HG03457 (cell line): ENCODE results near the gene CIROP.

ENCODE experiments used
- ATAC-seq: cut with Tn5 transposase; IDR thresholded peaks from one replicate; pipeline ENCODE4 v1.9.1; 2021; ENCODE audit warnings: moderate number of reproducible peaks; ENCODE audit not compliant: unreplicated experiment

The CIROP gene

GRCh38 chr14:23132970-23133369 is 28.2 kb upstream of the CIROP start:
- ATAC-seq = no peak

- ATAC-seq = no peak
Measured at GRCh38 chr14:23131482-23131881, 26.7 kb upstream of the CIROP start.

GRCh38 chr14:23130871-23131270 is 26.1 kb upstream of the CIROP start:
- ATAC-seq = no peak

DNA sequence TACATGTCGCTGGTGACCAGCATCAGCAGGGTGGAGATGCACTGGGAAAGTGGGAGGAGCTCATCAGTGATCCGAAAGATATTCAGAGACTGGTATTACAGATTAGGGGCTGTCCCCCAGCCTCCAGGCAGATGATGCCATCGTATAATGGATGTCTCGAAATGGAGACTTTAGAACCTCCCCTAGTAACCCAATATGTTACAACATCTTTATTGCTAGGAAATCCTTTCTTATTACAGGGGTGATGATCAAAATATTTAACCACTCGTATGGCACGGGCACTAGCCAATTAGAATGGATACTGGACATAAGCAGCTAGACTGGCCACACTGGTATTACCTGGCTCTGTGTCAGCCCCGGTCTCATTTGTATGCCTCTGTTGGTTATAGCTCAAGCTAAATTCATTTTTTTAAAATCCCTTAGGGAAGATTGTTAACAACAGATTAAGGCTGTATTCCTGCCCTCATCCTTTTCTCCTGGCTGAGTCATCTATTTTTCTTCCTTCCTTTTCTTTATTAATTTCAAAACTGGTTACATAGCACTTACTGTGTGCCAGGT is 25.0 kb upstream of the CIROP start:
- ATAC-seq = no peak

- no peak for ATAC-seq
Measured at GRCh38 chr14:23128969-23129758, 24.4 kb upstream of the CIROP start.

DNA sequence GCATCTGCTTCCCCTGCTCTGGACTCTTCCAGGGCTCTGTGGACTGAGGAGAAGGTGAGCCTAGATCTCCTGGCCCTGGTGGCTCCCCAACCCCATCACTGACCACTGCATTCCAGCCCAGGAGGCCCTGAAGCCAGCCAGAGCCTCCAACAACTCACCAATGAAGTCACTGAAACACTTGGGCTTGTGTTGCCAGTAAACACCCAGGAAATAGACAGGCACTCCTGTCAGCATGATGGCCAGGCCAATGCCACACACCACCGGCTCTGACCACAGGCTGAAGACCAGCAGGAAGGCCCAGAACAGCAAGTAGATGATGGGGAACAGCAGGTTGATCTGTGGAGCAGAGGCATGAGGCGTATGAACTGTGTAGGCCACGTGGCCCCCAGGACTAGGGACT is 23.1 kb upstream of the CIROP start:
- no peak for ATAC-seq

GRCh38 chr14:23126548-23127278 is 21.9 kb upstream of the CIROP start:
- no peak for ATAC-seq

DNA sequence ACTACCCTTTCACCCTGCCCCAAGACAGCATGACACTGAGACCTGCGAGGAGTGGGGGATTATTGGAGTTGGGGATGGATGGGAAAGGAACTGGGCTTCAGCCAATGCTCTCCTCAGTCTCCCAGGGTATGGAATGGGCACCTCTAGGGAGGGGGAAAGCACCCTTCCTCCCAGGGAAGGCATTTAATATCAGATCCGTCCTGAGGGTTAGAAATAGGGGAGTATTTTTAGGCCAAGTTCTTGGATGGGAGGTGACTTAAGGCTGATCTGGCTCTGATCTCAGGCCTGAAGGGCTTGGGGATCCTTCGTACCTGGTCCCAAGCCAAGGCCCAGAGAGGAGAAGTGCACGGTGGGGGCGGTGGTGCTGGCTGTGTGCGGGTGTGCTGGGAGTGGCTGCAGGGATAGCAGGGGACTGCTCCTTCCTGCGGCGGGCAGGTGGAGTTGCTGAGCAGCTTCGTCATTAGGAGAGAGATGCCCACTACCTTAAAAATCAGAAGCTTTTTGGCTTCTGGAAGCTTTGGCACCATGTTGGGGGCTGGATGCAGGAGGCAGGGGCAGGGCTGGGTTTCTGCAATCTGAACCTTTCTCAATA is 21.2 kb upstream of the CIROP start:
- no peak for ATAC-seq

- no peak for ATAC-seq
Measured at GRCh38 chr14:23125011-23125410, 20.2 kb upstream of the CIROP start.

- ATAC-seq = no peak
Measured at GRCh38 chr14:23124337-23124954, 19.7 kb upstream of the CIROP start.

GRCh38 chr14:23123419-23123818 is 18.6 kb upstream of the CIROP start:
- no peak for ATAC-seq

GRCh38 chr14:23122086-23122485 is 17.3 kb upstream of the CIROP start:
- ATAC-seq = no peak

DNA sequence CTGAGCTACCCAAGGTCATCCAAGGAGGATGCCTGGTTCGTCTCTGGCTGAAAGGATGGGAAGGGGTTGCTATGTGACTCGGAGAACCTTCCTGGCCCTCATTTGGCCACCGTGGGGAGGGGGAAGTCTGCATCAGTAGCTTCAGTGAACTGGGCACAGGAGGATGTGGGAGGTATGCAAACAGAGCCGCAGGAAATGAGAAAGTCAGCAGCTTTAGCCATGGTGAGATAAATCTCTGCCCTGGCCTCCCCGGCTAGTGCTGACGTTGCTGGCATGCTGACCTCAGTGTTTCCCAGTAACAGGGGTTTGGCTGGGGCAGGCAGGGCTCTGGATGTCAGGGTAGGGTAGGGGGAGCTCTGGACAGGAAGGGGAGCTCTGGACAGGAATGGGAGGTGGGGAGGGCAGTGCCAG is 16.6 kb upstream of the CIROP start:
- no peak for ATAC-seq

GRCh38 chr14:23120541-23121251 is 15.9 kb upstream of the CIROP start:
- ATAC-seq = peak; percentile 53

DNA sequence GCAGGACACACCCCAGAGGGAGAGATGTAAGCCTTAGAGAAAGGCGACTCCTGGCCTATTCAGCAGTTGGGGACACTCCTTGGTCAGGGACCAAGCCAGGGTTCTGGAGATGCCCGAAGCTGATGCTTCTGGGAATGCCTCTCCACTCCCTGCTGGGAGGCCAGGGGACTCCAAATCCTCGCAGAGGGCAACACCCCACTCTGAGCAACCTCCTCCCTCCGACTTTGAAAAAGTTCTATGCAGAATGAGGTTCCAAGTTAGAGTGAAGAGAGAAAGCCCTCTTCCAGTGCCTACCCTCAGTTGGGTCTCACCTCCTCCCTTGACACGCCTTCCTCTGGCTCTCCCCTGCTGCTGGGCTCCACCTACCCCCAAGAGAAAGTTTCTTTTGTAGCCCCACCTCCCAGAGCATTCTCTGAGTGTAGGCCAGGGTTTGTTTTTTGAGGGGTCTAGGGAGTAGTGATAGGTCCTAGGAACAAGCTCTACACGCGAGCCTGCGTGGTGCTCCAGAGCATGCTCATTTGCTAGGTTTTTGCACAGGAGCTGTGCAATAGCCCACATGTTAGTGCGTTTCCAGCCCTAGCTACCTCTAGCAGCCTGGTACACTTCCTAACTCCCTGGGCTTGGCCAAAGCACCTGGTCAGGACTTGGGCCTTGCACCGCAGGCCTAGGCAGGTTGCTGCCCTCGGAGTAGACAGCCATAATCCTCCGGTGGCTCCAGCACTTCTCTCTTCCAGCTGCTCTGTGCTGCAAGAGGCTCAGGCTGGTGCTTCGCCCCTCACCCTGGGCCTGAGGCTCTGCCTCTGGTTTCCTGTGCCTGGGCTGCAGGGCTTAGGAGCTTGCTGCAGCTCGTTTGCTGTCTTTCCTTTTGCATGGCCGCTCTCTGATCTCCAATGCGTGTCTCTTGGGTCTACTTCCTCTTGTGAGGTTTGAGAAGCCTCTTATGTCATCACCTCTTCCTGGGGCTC is 14.9 kb upstream of the CIROP start:
- ATAC-seq = no peak

DNA sequence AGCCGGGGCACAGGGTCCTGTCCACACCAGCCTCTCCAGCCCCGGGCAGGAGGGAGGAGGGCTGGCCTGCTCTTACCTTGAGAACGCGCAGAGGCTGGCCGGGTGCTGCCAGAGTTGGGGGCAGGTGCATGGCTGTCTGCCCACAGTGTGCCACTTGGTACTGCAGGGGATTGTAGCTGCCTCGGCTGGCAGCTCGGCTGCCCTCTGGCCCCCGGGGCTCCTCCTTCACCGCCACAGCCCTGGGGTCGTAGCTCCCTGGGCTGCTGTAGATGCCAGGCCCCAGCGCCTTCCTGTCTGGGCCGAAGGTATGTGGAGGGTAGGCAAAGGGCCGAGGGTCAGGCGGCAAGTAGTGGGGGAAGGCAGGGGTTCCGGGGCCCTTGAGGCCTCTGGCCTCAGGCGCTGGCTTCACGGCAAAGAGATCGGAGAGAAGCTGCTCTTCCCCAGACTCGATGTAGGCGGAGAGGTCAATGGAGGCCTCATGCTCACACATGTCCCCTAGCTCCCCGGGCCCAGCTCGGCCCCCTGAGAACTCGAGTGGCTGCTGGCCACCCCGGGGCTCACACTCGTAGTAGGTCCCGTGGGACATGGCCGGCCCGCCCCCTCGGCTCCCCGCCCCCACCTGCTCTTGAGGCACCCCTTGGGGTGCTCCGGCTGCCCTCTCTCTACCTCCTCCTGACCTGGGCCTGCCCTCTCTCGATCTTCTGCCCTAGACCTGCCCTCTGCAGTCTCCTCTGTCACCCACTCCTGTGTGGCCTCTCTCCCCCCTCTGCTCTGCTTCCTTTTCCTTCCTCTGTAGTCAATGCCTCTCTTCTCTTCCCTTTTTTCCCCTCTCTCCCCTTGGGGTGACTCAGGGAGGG is 13.9 kb upstream of the CIROP start, which contains the start of gene CEBPE:
Gene CEBPE (minus strand): TSS at position 750 of the 857 bp plus-strand sequence. CDS start 164 bp downstream, at position 586.
- no peak for ATAC-seq

DNA sequence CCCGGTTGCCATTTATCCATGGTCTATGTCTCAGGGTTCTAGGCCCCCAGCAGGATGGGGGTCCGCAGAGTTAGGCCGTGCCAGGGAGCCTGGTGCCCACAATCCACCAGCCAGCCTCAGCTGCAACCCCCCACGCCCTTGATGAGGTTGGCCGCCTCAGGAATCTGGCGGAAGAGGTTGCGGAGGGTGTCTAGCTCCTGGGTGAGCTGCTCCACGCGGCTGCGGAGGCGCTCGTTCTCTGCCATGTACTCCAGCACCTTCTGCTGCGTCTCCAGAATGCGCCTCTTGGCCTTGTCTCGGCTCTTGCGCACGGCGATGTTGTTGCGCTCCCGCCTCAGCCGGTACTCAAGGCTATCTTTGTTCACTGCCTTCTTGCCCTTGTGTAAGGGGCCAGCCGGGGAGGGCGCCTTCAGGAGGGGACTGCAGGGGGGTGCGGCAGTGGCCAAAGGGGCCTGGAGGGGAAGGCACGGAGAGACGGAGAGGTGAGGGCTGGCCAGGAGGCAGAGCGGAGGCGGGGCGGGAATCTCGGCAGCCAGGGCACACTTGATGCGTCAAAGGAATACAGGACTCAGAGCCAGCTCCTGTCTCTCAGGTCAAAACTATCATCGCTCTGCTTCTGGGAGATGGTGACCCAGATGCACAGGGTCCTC is 12.7 kb upstream of the CIROP start:
- no peak for ATAC-seq

DNA sequence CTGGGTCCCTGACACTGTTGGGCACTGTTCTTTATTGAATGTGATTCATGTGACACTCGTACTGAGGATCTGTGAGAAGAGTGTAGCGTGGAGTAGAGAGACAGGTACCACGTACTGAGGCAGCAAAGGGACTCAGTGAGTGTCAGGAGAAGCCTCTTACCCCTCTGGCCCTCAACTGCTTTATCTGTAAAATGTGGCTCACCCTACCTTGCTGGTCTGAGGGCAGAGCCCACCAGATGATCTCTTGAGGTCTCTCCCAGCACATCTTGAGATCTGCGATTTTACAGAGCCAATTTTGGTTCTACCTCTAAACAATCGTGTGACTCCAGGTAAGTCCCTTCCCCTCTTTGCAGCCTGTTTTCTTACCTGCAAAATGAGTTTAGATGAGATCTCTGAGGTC is 11.1 kb upstream of the CIROP start:
- no peak for ATAC-seq
